Measurements from ENCODE around the gene ERCC6L2. TPM values are rescaled to one million over a fixed set of nuclear protein-coding genes. Genes with fewer than 3 reads are reported as not detected.

ERCC6L2 gene
- total RNA-seq, 1 donor from 2014 or later = 80.9 TPM

GRCh38 chr9:95920017-95920416 lies 44.5 kb downstream of the ERCC6L2 start:
- DNase-seq (ENCODE audit: low spot score) = no peak

DNA sequence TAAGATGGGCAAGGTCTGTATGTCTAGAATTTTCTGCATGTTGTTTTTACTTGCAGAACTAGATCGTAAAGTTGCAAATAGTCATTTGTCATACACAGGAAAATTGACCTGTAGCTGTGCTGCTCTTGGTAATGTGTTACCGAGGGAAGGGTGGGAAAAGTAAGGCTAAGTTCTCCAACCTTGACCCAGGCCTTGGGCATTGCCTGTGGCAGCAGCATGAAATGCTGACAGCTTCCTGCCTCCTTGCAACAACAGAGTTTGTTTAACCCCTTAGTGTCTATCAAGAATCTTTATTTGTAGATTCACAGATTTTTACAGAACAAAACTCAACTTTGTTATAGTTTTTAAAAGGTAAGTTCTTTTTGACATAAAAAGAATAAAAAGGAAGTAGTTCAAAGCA lies 48.3 kb downstream of the ERCC6L2 start:
- peak; percentile 3 for DNase-seq (ENCODE audit: low spot score)

DNA sequence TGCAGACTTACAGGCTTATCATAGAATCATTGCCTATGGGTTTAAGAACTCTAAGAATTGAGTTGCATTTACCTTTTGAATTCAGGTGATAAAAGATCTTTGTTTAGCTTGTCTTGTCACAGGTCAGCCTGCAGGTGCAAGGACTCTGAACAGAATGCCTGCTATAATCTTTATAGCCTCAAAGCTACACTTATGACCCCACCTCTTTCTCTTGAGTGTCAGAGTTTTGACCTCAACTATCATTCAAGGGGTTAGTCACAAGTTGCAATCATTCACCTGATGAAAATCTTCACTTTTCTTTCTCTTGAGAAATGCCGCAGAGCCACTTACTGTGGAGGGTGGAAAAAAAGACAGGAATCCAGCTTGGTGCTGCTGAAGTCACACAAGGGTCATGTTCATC lies 49.5 kb downstream of the ERCC6L2 start:
- DNase-seq (ENCODE audit: low spot score) = no peak

DNA sequence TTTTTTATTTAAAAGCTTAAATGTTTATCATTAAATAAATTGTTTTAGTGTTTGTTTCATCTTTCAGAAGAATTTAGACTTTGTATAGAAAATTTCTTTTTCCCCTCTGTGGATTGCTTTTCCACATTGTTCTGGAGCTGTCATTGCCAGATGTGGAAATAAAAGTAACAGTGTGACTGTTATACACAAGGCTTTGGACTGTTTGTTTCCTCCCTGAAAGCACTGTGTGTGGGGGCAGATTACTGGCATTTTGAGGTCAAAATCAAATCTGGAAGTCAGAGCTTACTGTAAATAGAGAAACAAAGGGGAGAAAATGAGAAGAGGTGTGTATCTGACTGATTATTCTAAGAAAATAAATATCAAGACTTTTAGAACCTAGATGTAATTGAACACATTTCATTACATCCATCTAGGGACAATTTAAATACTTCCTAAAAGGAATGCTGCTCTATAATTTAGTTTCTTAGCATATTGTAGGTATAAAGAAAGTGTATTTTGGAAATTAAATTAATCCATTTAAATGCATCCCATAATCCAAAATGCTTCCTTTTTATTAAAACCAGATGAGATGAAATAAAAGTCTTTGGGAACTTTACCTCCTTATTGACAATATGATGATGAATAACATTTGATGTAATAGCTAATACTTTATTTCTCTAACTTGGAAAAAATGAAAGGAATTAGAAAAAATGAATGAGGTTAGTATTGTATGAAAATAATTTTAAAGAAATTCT lies 51.9 kb downstream of the ERCC6L2 start:
- DNase-seq (ENCODE audit: low spot score) = no peak

GRCh38 chr9:95930277-95930676 lies 54.8 kb downstream of the ERCC6L2 start:
- no peak for DNase-seq (ENCODE audit: low spot score)

DNA sequence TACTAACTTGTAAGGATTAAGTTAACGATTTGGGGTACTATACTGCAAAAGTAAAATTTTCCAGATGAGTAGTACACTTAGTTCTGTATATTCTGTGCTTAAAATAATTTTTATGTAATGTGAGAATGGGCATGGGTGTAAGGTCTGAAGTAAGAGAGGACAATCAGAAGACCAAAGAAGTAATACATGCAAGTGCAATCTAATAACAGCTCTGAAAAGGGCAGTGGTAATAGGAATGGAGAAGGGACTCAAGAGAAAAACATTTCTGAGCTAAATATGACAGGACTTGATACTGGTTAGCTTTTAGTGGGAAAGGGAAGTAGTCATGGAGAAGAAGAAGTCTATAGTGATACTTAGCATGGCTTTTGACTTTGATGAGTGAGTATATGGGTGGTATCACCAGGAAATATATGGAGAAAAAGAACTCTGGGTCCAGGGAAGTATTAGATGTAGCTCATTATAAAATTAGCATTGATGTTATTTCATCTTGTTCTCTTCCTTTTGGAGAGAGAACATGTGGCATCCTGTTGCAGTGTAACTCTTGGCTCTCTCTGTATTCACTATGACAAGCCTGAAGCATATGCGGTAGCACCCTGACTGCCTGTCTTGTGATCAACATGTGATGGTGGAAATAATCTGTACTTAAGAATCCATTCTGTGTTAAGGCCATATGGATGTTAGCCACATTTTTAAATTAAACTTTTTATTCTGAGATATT lies 60.5 kb downstream of the ERCC6L2 start:
- no peak for DNase-seq (ENCODE audit: low spot score)

- DNase-seq (ENCODE audit: low spot score) = no peak
These were observed 61.1 kb downstream of the ERCC6L2 start for GRCh38 chr9:95936579-95937075.

GRCh38 chr9:95937131-95937530 lies 61.6 kb downstream of the ERCC6L2 start:
- no peak for DNase-seq (ENCODE audit: low spot score)

DNA sequence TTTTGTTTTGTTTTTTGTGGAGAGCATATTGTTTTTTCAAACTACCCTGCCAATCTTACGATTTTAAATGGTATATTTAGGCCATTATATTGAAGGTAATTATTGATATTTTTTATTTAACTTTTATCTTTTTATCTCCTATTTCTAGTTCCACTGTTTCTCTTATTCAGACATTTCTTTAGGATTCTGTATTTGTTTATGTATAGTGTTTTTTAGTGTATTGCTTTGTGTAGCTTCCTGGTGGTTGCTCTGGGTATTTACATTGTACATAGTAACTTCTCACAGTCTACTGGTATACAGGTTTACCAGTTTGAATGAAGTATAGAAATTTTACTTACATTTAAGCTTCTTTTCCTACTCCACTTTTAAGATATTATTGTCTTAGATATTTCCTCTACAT lies 63.2 kb downstream of the ERCC6L2 start:
- DNase-seq (ENCODE audit: low spot score) = no peak

DNA sequence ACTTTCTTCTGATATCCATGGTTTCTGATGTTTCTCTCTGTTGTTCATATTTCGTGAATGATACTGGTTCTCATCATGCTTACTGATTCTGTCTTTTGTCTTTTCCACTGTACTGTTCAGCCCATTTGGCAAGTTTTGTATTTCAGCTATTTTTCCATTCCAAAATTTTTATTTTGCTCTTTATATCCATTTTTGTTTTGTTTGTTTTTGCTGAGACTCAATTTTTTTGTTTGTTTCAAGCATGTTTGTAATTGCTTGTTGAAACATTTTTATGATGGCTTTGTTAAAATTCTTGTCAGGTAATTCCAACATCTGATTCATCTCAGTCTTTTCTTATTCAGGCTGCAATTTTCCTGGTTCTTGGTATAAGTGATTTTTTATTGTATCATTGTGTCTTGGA lies 64.0 kb downstream of the ERCC6L2 start:
- DNase-seq (ENCODE audit: low spot score) = no peak

GRCh38 chr9:95940265-95940664 lies 64.8 kb downstream of the ERCC6L2 start:
- no peak for DNase-seq (ENCODE audit: low spot score)

DNA sequence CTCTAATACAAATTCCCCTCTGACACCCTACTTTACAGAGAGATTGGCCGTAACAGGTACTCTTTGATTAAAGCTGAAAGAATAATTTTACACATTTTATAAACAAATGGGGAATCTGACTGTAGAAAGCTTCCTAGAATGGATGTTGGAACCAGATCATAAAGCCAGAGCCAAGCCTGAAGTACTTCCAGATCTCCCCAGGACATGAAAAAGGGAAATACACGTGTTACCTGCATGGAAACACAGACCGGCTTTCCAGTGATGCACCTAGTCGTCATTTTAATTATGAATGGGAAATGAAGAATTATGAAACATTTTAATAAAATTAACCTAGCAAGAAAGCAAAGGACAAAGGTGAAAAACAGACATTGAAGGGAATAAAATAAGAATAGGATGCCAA lies 66.5 kb downstream of the ERCC6L2 start:
- no peak for DNase-seq (ENCODE audit: low spot score)

DNA sequence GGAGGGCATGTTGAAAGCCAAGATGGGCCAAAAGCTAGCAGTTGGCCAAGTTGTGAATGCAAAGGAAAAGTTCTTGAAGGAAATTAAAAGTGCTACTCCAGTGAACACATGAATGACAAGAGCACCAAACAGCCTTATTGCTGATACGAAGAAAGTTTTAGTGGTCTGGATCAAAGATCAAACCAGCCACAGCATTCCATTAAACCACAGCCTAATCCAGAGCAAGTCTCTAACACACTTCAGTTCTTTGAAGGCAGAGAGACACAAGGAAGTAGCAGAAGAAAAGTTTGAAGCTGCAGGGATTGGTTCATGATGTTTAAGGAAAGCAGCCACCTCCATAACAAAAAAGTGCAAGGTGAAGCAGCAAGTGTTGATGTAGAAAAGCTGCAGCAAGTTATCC lies 71.6 kb downstream of the ERCC6L2 start:
- no peak for DNase-seq (ENCODE audit: low spot score)

- no peak for DNase-seq (ENCODE audit: low spot score)
These were observed 77.0 kb downstream of the ERCC6L2 start for GRCh38 chr9:95952471-95952870.

DNA sequence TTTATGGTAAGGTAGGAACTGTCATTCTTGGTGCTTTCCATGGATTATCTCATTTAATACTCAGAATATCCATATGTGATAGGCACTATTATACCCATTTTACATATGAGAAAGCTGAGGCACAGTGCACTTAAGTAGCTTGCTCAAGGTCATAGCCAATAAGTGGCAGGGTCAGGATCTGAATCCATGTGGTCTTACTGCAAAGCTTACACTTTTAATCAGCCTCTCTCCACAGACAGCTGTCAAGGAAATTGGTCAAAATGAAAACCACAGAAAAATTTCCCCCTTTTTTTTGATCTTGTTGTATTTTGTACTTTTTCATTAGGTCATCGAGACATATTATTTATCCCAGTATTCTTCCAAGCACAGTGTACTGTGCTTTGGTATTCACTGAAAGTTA lies 78.5 kb downstream of the ERCC6L2 start:
- no peak for DNase-seq (ENCODE audit: low spot score)

- no peak for DNase-seq (ENCODE audit: low spot score)
These were observed 79.4 kb downstream of the ERCC6L2 start for GRCh38 chr9:95954940-95955339.

- no peak for DNase-seq (ENCODE audit: low spot score)
These were observed 87.4 kb downstream of the ERCC6L2 start for GRCh38 chr9:95962936-95963335.

GRCh38 chr9:95963659-95964058 lies 88.2 kb downstream of the ERCC6L2 start:
- no peak for DNase-seq (ENCODE audit: low spot score)

DNA sequence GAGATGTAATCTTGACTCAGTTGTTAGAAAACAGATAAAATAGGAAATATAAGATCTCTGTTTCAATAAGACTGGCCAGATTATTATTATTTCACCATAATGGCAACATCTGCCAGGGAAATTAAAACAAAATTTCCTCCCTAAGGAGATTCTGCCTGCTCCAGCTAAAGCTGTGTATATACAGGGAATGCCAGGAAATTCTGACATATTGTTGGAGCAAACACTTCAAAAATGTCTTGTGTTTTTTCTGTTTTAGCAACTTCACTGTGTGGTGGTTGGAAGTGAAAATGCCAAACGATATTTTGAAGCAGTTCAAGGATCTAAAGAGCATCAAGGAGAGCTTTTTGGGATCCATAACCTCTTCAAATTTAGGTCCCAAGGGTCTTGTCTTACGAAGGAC lies 90.8 kb downstream of the ERCC6L2 start:
- no peak for DNase-seq (ENCODE audit: low spot score)

DNA sequence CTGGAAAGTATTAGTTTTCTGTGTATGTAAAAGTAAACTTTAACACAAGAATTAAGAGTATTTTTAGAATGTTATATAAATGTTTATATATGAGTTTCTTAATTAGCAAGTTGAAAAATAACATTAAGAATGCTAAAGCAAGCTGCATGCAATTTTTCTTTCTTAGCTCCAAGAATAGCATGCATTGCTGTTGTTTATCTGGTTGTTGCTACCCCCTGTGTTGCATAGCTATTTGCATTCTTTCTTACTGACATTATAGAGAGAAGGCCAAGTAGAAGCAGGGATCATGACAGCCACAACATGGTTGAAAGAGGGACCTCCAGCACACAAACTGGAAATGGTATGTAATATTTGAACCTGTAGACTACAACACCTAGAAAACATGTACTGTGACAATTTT lies 94.8 kb downstream of the ERCC6L2 start:
- no peak for DNase-seq (ENCODE audit: low spot score)

DNA sequence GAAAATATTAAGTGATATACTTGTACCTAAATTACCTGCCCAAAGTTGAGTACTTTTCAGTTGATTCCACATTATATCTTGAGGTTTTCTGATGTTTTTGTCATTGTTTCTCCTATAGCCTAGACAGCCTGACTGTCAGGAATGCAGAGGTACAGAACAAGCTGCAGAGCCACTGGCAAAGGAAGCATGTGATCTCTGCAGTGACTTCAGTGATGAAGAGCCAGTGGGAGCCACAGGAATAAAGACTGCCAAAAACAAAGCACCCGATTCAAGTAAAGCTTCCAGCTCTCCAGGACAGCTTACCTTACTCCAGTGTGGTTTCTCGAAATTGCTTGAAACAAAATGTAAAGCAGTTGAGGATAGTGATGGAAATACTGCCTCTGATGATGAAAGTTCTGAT lies 96.3 kb downstream of the ERCC6L2 start:
- no peak for DNase-seq (ENCODE audit: low spot score)

DNA sequence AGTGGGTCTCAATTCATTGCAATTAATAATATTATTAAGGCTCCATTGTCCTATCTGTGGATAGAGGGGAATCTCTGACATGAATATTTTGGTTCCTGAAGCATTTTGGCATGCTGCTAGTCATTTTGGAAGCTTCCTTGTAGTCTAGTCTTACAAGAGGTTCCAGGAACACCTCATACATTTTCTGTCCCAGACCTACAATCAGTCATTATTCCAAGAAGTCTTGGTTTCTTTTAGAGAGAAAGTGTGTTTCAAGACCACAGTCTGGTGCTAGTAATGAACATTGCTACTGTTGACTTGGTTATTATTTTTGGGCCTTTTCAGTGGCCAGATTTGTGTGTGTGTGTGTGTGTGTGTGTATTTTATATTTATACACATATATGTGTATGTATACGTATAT lies 98.9 kb downstream of the ERCC6L2 start:
- DNase-seq (ENCODE audit: low spot score) = no peak

- no peak for DNase-seq (ENCODE audit: low spot score)
These were observed 101.9 kb downstream of the ERCC6L2 start for GRCh38 chr9:95977371-95977770.
